ENCODE data around the gene VAV2.

DNA sequence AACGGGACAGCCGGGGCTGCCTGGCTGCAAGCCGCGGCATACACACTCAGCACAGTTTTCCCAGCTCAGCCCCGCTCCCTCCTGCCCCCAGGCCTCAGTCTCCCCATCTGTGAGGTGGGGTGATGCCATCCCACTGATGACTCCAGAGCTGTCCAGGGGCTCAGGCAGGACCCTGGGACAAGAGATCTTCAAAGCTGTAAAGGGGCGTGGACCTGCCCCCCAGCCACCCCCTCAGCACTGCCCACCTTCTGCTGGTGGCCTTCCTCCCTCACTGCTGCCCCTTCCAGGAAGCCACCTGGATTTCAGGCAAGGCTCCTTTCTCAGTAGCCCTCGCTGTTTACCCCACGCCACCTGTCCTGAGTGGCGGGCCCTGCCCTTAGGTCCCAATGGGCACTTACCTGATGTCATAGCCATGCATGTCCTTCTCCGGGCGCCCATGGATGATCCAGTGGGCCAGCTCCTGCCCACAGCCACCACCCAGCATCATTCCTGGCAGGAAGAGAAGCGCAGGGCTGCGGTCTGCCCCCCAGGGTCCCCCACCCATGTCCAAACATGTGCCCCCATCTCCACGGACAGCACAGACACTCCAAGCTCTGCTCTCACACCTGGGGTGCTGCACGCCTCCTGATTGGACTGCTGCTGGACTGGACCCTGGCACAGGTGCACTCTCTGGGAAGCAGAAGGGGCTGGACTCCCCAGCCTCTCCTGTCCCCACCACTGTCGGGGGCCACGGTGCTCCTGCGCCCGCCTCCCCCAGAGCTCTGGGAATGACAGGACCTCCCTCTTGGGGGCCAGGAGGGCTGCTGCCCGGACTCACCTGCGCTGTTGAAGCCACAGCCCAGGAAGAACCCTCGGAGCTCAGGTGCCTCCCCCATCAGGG, 279.7 kb downstream of the VAV2 start:
- TF ChIP-seq CTCF (IDR thresholded peaks at IDR 0.05; ENCODE audit: insufficient read depth, low read length, poor library complexity, severe bottlenecking) (no peak), EZH2phosphoT487 (conservative IDR thresholded peaks at IDR 0.05; ENCODE audit: low read length) (no peak)
